ENCODE data around the gene VSNL1. TPM values are rescaled to one million over a fixed set of nuclear protein-coding genes. Genes with fewer than 3 reads are reported as not detected.

Gene VSNL1
- polyA plus RNA-seq, 3 donors, result not detected

GRCh38 chr2:17667898-17668297, 127.4 kb downstream of the VSNL1 start:
- Mint-ChIP-seq H3K27me3 (ENCODE audit: low read depth in 3 of 3) (no peaks in the 10 kb centered on the region), H3K4me3 (no peak overlapping the region), H3K36me3 (peaks cover 49% of the 10 kb centered on the region in 2 donors), H3K27ac (no peak overlapping the region), H3K9me3 (no peaks in the 10 kb centered on the region), H3K4me1 (no peaks in the 10 kb centered on the region)
- intact Hi-C loops (cut with micrococcal nuclease), result no loop called here
- Histone ChIP-seq H3K9me3 (replicated peaks in 1 of 2; ENCODE audit: control insufficient read depth in 1 of 2, insufficient read depth in 1 of 2, low read length in 2 of 2) (no peaks in the 10 kb centered on the region), H2AFZ (ENCODE audit: insufficient read depth, low read depth, low read length, poor library complexity, severe bottlenecking) (no peak overlapping the region), H3K4me3 (replicated peaks in 1 of 3; ENCODE audit: low read depth in 2 of 3, low read length in 3 of 3) (no peak overlapping the region), H3K79me2 (ENCODE audit: insufficient read depth, low read length) (no peaks in the 10 kb centered on the region), H3K36me3 (replicated peaks in 1 of 2; ENCODE audit: control insufficient read depth in 1 of 2, insufficient read depth in 2 of 2, low read length in 2 of 2) (peaks cover 48 to 73% of the 10 kb centered on the region in 2 donors), H4K20me1 (ENCODE audit: insufficient read depth, low read length) (no peaks in the 10 kb centered on the region), H3K27ac (ENCODE audit: low read depth in 1 of 2, low read length in 2 of 2) (no peak overlapping the region), H3K9ac (ENCODE audit: insufficient read depth, low read length, poor library complexity, severe bottlenecking) (no peak overlapping the region), H3K4me2 (replicated peaks; ENCODE audit: extremely low read depth, low read length, poor library complexity, severe bottlenecking) (no peak overlapping the region), H3K27me3 (ENCODE audit: control insufficient read depth in 2 of 2, insufficient read depth in 2 of 2, low read length in 2 of 2) (no peaks in the 10 kb centered on the region), H3K4me1 (ENCODE audit: control insufficient read depth in 1 of 2, insufficient read depth in 2 of 2, low read length in 2 of 2) (no peaks in the 10 kb centered on the region)
- no CpG with 5 or more reads among the region's 1 CpG for WGBS (ENCODE audit: insufficient coverage)
- no peak for TF ChIP-seq CTCF (IDR thresholded peaks at IDR 0.05)
- DNase-seq, result no peak

- TF ChIP-seq CTCF (IDR thresholded peaks at IDR 0.05), result no peak
- Histone ChIP-seq H3K79me2 (ENCODE audit: insufficient read depth, low read length) (no peaks in the 10 kb centered on the region), H4K20me1 (ENCODE audit: insufficient read depth, low read length) (no peaks in the 10 kb centered on the region), H3K4me2 (replicated peaks; ENCODE audit: extremely low read depth, low read length, poor library complexity, severe bottlenecking) (no peak overlapping the region), H3K4me1 (ENCODE audit: control insufficient read depth in 1 of 2, insufficient read depth in 2 of 2, low read length in 2 of 2) (no peaks in the 10 kb centered on the region), H3K36me3 (replicated peaks in 1 of 2; ENCODE audit: control insufficient read depth in 1 of 2, insufficient read depth in 2 of 2, low read length in 2 of 2) (peaks cover 35 to 57% of the 10 kb centered on the region in 2 donors), H3K9me3 (replicated peaks in 1 of 2; ENCODE audit: control insufficient read depth in 1 of 2, insufficient read depth in 1 of 2, low read length in 2 of 2) (no peaks in the 10 kb centered on the region), H3K9ac (ENCODE audit: insufficient read depth, low read length, poor library complexity, severe bottlenecking) (no peak overlapping the region), H3K4me3 (replicated peaks in 1 of 3; ENCODE audit: low read depth in 2 of 3, low read length in 3 of 3) (no peak overlapping the region), H3K27me3 (ENCODE audit: control insufficient read depth in 2 of 2, insufficient read depth in 2 of 2, low read length in 2 of 2) (no peaks in the 10 kb centered on the region), H3K27ac (ENCODE audit: low read depth in 1 of 2, low read length in 2 of 2) (no peak overlapping the region), H2AFZ (ENCODE audit: insufficient read depth, low read depth, low read length, poor library complexity, severe bottlenecking) (no peak overlapping the region)
- Mint-ChIP-seq H3K27ac (no peak overlapping the region), H3K9me3 (no peaks in the 10 kb centered on the region), H3K4me3 (no peak overlapping the region), H3K4me1 (no peaks in the 10 kb centered on the region), H3K27me3 (ENCODE audit: low read depth in 3 of 3) (peaks cover 0 to 2% (median 0%) of the 10 kb centered on the region in 3 donors), H3K36me3 (peaks cover 41 to 46% of the 10 kb centered on the region in 2 donors)
- WGBS (ENCODE audit: insufficient coverage), result no CpG with 5 or more reads among the region's 7 CpGs
- intact Hi-C loops (cut with micrococcal nuclease), result loop anchor here in 1 of 2 donors (10.0 kb wide), 1 partner anchor 898 kb away; no protein-coding TSS in a partner anchor
- no peak for DNase-seq
These were observed 132.3 kb downstream of the VSNL1 start for GRCh38 chr2:17672583-17673317.
